ENCODE data around the gene P2RX2. TPM values are rescaled to one million over a fixed set of nuclear protein-coding genes. Genes with fewer than 3 reads are reported as not detected.

Gene P2RX2
- total RNA-seq, 1 experiment from 2014 or later = not detected

GRCh38 chr12:132619386-132620112 is 973 bp downstream of the P2RX2 start:
- no peak for DNase-seq (ENCODE audit: low read depth)

- no peak for DNase-seq (ENCODE audit: low read depth)
Measured at GRCh38 chr12:132620113-132620898, 1.7 kb downstream of the P2RX2 start.

GRCh38 chr12:132620899-132621656 is 2.5 kb downstream of the P2RX2 start:
- DNase-seq (ENCODE audit: low read depth) = no peak

GRCh38 chr12:132621657-132622435 is 3.3 kb downstream of the P2RX2 start:
- no peak for DNase-seq (ENCODE audit: low read depth)

- DNase-seq (ENCODE audit: low read depth) = peak; percentile 88
Measured at GRCh38 chr12:132622437-132623071, 4.0 kb downstream of the P2RX2 start.

GRCh38 chr12:132623072-132623869 is 4.7 kb downstream of the P2RX2 start:
- DNase-seq (ENCODE audit: low read depth) = no peak

- no peak for DNase-seq (ENCODE audit: low read depth)
Measured at GRCh38 chr12:132624186-132624855, 5.7 kb downstream of the P2RX2 start.

- DNase-seq (ENCODE audit: low read depth) = no peak
Measured at GRCh38 chr12:132624910-132625630, 6.5 kb downstream of the P2RX2 start.

- DNase-seq (ENCODE audit: low read depth) = no peak
Measured at GRCh38 chr12:132625731-132626430, 7.3 kb downstream of the P2RX2 start.

GRCh38 chr12:132629330-132629729 is 10.8 kb downstream of the P2RX2 start:
- DNase-seq (ENCODE audit: low read depth) = no peak

- DNase-seq (ENCODE audit: low read depth) = no peak
Measured at GRCh38 chr12:132630672-132631071, 12.1 kb downstream of the P2RX2 start.

- DNase-seq (ENCODE audit: low read depth) = no peak
Measured at GRCh38 chr12:132631666-132632065, 13.1 kb downstream of the P2RX2 start.

- no peak for DNase-seq (ENCODE audit: low read depth)
Measured at GRCh38 chr12:132632521-132633228, 14.1 kb downstream of the P2RX2 start.

GRCh38 chr12:132633398-132633797 is 14.8 kb downstream of the P2RX2 start:
- DNase-seq (ENCODE audit: low read depth) = no peak

- no peak for DNase-seq (ENCODE audit: low read depth)
Measured at GRCh38 chr12:132633901-132634300, 15.3 kb downstream of the P2RX2 start.

GRCh38 chr12:132634411-132634990 is 15.9 kb downstream of the P2RX2 start:
- no peak for DNase-seq (ENCODE audit: low read depth)
